Left ventricle myocardium inferior (tissue), 1 donor: ENCODE measurements around the gene PPP1R9A. TPM values are rescaled to one million over a fixed set of nuclear protein-coding genes. Genes with fewer than 3 reads are reported as not detected.

Source experiments
- DNase-seq: peaks from one replicate; pipeline ENCODE4 v3.0.0-alpha.2; 2020
- H3K27ac ChIP-seq: fragments of 200-600 bp; replicated peaks from 2 replicates; pipeline ENCODE4 v1.8.0; 2021
- H3K27me3 ChIP-seq: fragments of 200-600 bp; 2 replicates; pipeline ENCODE4 v1.8.0; 2021; ENCODE audit warnings: low read depth
- H3K36me3 ChIP-seq: fragments of 200-600 bp; 2 replicates; pipeline ENCODE4 v1.8.0; 2021
- H3K4me1 ChIP-seq: fragments of 200-600 bp; 2 replicates; pipeline ENCODE4 v1.8.0; 2021
- H3K4me3 ChIP-seq: fragments of 200-600 bp; 2 replicates; pipeline ENCODE4 v1.8.0; 2021; ENCODE audit warnings: mild to moderate bottlenecking, moderate library complexity
- H3K9me3 ChIP-seq: fragments of 200-600 bp; replicated peaks from 2 replicates; pipeline ENCODE4 v1.8.0; 2021
- CTCF ChIP-seq: fragments of 200-600 bp; IDR thresholded peaks from 2 replicates; pipeline ENCODE4 v1.8.0; 2021; ENCODE audit warnings: antibody characterized with exemption, mild to moderate bottlenecking, borderline replicate concordance
- intact Hi-C: fragments of 100-400 bp; cut with micrococcal nuclease; formaldehyde crosslinking; loops from one replicate; pipeline ENCODE4 v1.11.0; 2022
- total RNA-seq: library from RNA; stranded (reverse); fragmentation: NEBNext Ultra II Directional; extraction: Animal tissue kit (Norgen Biotek cat#: 25700); gene quantifications from one replicate; pipeline ENCODE4 v1.2.1, GENCODE V29; 2021
- donor health status: DM: no; HTN: yes; CAD: no; lungs with severe emphysema.

Gene PPP1R9A
- total RNA-seq, 1 donor from 2014 or later, result 27.6 TPM

DNA sequence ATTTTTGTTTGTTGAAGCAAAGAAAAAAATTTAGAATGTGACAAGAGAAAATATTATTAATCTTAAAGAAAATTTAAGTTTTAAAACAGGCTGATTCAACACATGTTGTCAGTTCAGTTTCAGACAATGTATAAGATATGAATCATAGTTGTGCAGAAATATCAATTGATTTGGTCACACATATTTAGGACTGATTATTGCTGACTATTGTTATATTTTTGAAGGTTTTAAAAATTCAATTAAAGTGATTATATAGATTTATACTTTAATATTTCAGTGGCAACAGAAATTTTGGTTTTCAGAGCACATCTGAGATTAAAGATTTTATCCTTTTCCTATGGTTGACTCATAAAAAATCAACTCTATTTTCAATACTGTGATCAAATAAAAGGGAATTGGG lies 284.4 kb downstream of the PPP1R9A start:
- intact Hi-C loops, result no loop called here
- TF ChIP-seq CTCF, result no peak
- no peaks in the 10 kb centered on the region for H3K4me1 ChIP-seq
- H3K27me3 ChIP-seq, result no peaks in the 10 kb centered on the region
- H3K27ac ChIP-seq, result no peak overlapping the region
- no peak overlapping the region for H3K4me3 ChIP-seq
- DNase-seq, result no peak
- no peaks in the 10 kb centered on the region for H3K36me3 ChIP-seq
- no peaks in the 10 kb centered on the region for H3K9me3 ChIP-seq

- Histone ChIP-seq H3K27me3 (no peaks in the 10 kb centered on the region), H3K4me1 (no peaks in the 10 kb centered on the region), H3K4me3 (no peak overlapping the region), H3K27ac (no peak overlapping the region), H3K9me3 (no peaks in the 10 kb centered on the region), H3K36me3 (no peaks in the 10 kb centered on the region)
- no peak for TF ChIP-seq CTCF
- DNase-seq, result no peak
- intact Hi-C loops, result no loop called here
These were observed 291.5 kb downstream of the PPP1R9A start for GRCh38 chr7:95198863-95199262.

GRCh38 chr7:95199779-95200558 lies 292.6 kb downstream of the PPP1R9A start:
- intact Hi-C loops, result no loop called here

GRCh38 chr7:95200741-95201140 lies 293.3 kb downstream of the PPP1R9A start:
- DNase-seq, result no peak
- H3K4me3 ChIP-seq, result no peak overlapping the region
- no peak for TF ChIP-seq CTCF
- H3K36me3 ChIP-seq, result no peaks in the 10 kb centered on the region
- no peak overlapping the region for H3K27ac ChIP-seq
- H3K4me1 ChIP-seq, result no peaks in the 10 kb centered on the region
- H3K27me3 ChIP-seq, result no peaks in the 10 kb centered on the region
- intact Hi-C loops, result no loop called here
- H3K9me3 ChIP-seq, result no peaks in the 10 kb centered on the region

More at GRCh38 chr7:95199779-95200558, 292.6 kb downstream of the PPP1R9A start:
- H3K36me3 ChIP-seq, result no peaks in the 10 kb centered on the region
- TF ChIP-seq CTCF, result peak; percentile 76
- H3K9me3 ChIP-seq, result no peaks in the 10 kb centered on the region
- H3K4me1 ChIP-seq, result no peaks in the 10 kb centered on the region
- no peaks in the 10 kb centered on the region for H3K27me3 ChIP-seq
- H3K4me3 ChIP-seq, result no peak overlapping the region
- H3K27ac ChIP-seq, result no peak overlapping the region
- no peak for DNase-seq

GRCh38 chr7:95201727-95202126 lies 294.3 kb downstream of the PPP1R9A start:
- no peaks in the 10 kb centered on the region for H3K4me1 ChIP-seq
- intact Hi-C loops, result no loop called here
- H3K9me3 ChIP-seq, result no peaks in the 10 kb centered on the region
- H3K36me3 ChIP-seq, result no peaks in the 10 kb centered on the region
- no peak overlapping the region for H3K27ac ChIP-seq
- no peak for DNase-seq
- TF ChIP-seq CTCF, result no peak
- H3K4me3 ChIP-seq, result no peak overlapping the region
- no peaks in the 10 kb centered on the region for H3K27me3 ChIP-seq
